Mucosa of stomach (tissue), 1 donor: ENCODE measurements around the gene MAN2B2.
A peak's percentile ranks its signal among the peaks of the same experiment; 100 is the strongest.

Experiments
- H3K27me3 ChIP-seq: one replicate; pipeline ENCODE4 v1.7.0; 2013; ENCODE audit warnings: mild to moderate bottlenecking, low read length; ENCODE audit not compliant: control insufficient read depth, insufficient read depth
- H3K36me3 ChIP-seq: one replicate; pipeline ENCODE4 v1.7.0; 2013; ENCODE audit warnings: low read length; ENCODE audit not compliant: control insufficient read depth, insufficient read depth
- H3K4me1 ChIP-seq: one replicate; pipeline ENCODE4 v1.7.0; 2013; ENCODE audit warnings: mild to moderate bottlenecking, low read length; ENCODE audit not compliant: control insufficient read depth, insufficient read depth
- H3K4me3 ChIP-seq: one replicate; pipeline ENCODE4 v1.7.0; 2013; ENCODE audit warnings: low read length
- H3K9ac ChIP-seq: one replicate; pipeline ENCODE4 v1.7.0; 2013; ENCODE audit warnings: mild to moderate bottlenecking, low read length, moderate library complexity
- H3K9me3 ChIP-seq: one replicate; pipeline ENCODE4 v1.7.0; 2013; ENCODE audit warnings: mild to moderate bottlenecking, low read length, moderate library complexity; ENCODE audit not compliant: control insufficient read depth
- donor health status: Pancreatic carcinoma.

Gene MAN2B2

GRCh38 chr4:6575503-6576240, 683 bp downstream of the MAN2B2 start:
- Histone ChIP-seq H3K36me3 (peaks cover 16% of the 10 kb centered on the region), H3K4me3 (peak overlapping the region; percentile 83), H3K9me3 (no peaks in the 10 kb centered on the region), H3K4me1 (peaks cover 26% of the 10 kb centered on the region), H3K27me3 (no peaks in the 10 kb centered on the region), H3K9ac (peak overlapping the region; percentile 87)

DNA sequence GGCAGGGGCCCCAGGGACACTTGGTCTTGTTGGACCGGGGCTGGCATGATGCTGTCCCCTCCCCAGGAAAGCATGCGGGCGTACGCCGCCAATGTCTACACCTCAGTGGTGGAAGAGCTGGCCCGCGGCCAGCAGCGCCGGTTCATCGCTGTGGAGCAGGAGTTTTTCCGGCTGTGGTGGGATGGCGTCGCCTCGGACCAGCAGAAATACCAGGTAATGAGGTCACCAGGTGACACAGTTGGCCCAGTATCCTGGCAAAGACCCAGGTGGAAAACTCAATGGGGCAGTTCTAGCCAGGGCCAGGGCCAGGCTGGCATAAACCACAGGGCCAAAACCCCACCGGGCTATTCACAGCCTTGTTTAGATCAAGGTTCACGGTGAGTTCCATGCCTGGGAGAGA, 1.5 kb downstream of the MAN2B2 start:
- no peak overlapping the region for H3K9ac ChIP-seq
- H3K9me3 ChIP-seq = no peaks in the 10 kb centered on the region
- no peaks in the 10 kb centered on the region for H3K27me3 ChIP-seq
- peaks cover 16% of the 10 kb centered on the region for H3K36me3 ChIP-seq
- no peak overlapping the region for H3K4me3 ChIP-seq
- H3K4me1 ChIP-seq = peaks cover 26% of the 10 kb centered on the region

GRCh38 chr4:6576932-6577331, 1.9 kb downstream of the MAN2B2 start:
- H3K36me3 ChIP-seq = peaks cover 16% of the 10 kb centered on the region
- no peaks in the 10 kb centered on the region for H3K9me3 ChIP-seq
- H3K4me3 ChIP-seq = no peak overlapping the region
- H3K27me3 ChIP-seq = no peaks in the 10 kb centered on the region
- peaks cover 26% of the 10 kb centered on the region for H3K4me1 ChIP-seq
- H3K9ac ChIP-seq = no peak overlapping the region

DNA sequence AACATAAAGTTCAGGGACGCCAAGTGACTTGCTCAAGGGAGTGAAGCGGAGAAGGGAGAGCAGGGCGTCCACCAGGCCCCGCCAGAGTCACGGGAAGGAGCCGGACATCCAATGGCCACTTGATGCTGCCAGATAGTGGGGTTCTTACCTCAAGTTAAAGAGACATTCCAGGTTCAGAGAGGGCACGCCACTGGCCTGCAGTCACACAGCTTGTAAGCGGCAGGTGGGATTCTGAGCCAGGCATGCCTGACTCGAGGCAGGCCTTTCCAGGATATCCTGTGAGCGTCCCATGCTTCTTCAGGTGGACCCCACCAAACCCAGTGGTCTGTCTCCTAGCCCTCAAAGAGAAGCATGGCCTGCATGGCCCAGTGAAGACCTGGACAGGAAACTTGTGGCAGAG, 2.4 kb downstream of the MAN2B2 start:
- H3K4me3 ChIP-seq = no peak overlapping the region
- H3K27me3 ChIP-seq = no peaks in the 10 kb centered on the region
- peaks cover 16% of the 10 kb centered on the region for H3K36me3 ChIP-seq
- no peaks in the 10 kb centered on the region for H3K9me3 ChIP-seq
- no peak overlapping the region for H3K9ac ChIP-seq
- H3K4me1 ChIP-seq = peaks cover 26% of the 10 kb centered on the region

- H3K36me3 ChIP-seq = peaks cover 20% of the 10 kb centered on the region
- no peaks in the 10 kb centered on the region for H3K27me3 ChIP-seq
- no peaks in the 10 kb centered on the region for H3K9me3 ChIP-seq
- peaks cover 26% of the 10 kb centered on the region for H3K4me1 ChIP-seq
- H3K4me3 ChIP-seq = no peak overlapping the region
- no peak overlapping the region for H3K9ac ChIP-seq
Measured at GRCh38 chr4:6578221-6578620, 3.2 kb downstream of the MAN2B2 start.

DNA sequence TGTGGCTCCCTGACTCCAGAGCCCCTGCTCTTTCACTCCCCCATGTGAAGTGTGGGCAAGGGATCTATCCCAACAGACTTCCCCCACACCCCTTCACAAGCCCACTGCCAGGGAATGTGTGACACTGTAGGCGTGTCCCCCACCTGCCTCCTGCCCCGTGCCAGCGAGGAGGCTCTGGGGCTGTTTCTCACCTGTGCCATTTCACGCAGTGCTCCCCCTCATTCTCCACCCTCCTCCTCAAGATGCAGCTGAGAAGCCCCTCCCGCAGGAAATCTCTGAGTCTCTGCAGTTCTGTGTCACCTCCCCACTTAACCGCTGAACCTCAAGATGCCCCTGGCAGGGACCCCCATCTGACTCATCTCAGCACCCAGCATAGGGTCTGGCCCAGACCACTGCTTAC, 5.4 kb downstream of the MAN2B2 start:
- H3K36me3 ChIP-seq = peaks cover 21% of the 10 kb centered on the region
- no peaks in the 10 kb centered on the region for H3K27me3 ChIP-seq
- peaks cover 17% of the 10 kb centered on the region for H3K4me1 ChIP-seq
- no peak overlapping the region for H3K4me3 ChIP-seq
- no peaks in the 10 kb centered on the region for H3K9me3 ChIP-seq
- H3K9ac ChIP-seq = no peak overlapping the region

GRCh38 chr4:6581566-6582121, 6.7 kb downstream of the MAN2B2 start:
- Histone ChIP-seq H3K27me3 (no peaks in the 10 kb centered on the region), H3K4me1 (peaks cover 4% of the 10 kb centered on the region), H3K9ac (no peak overlapping the region), H3K4me3 (no peak overlapping the region), H3K36me3 (peaks cover 21% of the 10 kb centered on the region), H3K9me3 (no peaks in the 10 kb centered on the region)

DNA sequence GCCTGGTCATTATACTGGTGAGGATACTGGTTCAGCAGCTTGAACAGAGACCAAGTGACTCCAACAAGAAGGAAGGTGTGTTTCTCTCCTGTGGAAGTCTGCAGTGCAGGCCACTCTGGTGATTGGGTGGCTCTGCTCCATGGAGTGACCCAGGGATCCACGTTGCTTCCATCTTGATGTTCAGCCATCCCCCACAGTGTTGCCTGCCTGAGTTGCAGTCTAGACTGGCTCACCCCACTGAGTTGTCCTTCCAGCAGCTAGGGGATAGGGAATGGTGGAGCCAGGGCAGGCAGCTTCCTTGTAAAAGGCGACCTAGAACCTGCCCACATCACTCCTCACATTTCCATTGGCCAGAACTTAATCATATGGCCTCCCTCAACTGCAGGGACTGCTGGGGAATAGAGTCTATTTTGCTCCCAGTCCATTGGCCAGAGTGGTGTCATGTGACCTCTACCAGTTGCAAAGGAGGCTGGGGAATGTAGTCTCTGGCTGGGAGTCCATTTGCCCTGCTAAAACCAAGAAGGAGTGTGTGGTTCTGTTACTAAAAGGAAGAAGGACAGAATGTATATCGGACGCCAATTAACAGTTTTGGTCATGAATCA, 8.0 kb downstream of the MAN2B2 start:
- no peak overlapping the region for H3K9ac ChIP-seq
- H3K4me3 ChIP-seq = no peak overlapping the region
- H3K9me3 ChIP-seq = no peaks in the 10 kb centered on the region
- peaks cover 21% of the 10 kb centered on the region for H3K36me3 ChIP-seq
- H3K4me1 ChIP-seq = no peaks in the 10 kb centered on the region
- no peaks in the 10 kb centered on the region for H3K27me3 ChIP-seq

- H3K4me1 ChIP-seq = no peaks in the 10 kb centered on the region
- no peak overlapping the region for H3K9ac ChIP-seq
- peaks cover 5% of the 10 kb centered on the region for H3K36me3 ChIP-seq
- no peaks in the 10 kb centered on the region for H3K27me3 ChIP-seq
- no peaks in the 10 kb centered on the region for H3K9me3 ChIP-seq
- no peak overlapping the region for H3K4me3 ChIP-seq
Measured at GRCh38 chr4:6584865-6585264, 9.9 kb downstream of the MAN2B2 start.

GRCh38 chr4:6586715-6587325, 11.8 kb downstream of the MAN2B2 start:
- Histone ChIP-seq H3K9me3 (no peaks in the 10 kb centered on the region), H3K4me3 (no peak overlapping the region), H3K36me3 (peaks cover 5% of the 10 kb centered on the region), H3K9ac (no peak overlapping the region), H3K4me1 (no peaks in the 10 kb centered on the region), H3K27me3 (no peaks in the 10 kb centered on the region)

DNA sequence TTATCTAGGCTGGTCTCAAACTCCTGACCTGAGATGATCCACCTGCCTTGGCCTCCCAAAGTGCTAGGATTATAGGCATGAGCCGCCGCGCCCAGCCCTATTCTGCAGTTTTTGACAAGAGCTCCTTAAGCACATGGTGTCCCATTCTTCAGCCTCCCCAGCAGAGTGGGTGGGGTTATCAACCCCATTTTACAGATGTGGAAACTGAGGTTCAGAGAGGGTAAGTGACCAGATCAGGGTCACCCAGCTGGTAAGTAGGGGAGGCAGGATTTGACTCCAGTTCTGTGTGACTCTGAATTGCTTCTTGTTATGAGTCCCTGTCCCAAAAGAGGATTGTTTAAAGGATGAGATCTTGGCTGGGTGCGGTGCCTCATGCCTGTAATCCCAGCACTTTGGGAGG, 14.5 kb downstream of the MAN2B2 start:
- H3K36me3 ChIP-seq = no peaks in the 10 kb centered on the region

DNA sequence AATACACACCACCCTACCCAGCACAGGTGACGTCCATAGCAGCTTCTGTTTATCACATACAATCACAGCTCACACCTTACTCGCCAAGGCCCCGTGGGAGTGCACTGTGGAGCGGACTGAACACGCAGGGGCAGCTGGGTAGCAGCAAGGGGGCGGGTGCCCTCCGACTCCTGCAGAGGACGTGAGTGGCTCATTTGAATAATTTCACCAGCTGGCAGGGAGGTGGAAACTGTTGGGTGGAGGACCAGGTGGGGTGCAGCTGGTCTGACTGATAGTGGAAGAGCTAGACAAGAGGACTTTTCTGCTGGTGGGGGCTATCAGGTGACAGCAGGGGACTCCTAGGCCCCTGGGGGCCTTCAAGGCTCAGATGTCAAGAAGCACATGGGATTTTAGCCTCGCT, 16.3 kb downstream of the MAN2B2 start:
- peaks cover 8% of the 10 kb centered on the region for H3K36me3 ChIP-seq
- no peaks in the 10 kb centered on the region for H3K27me3 ChIP-seq
- no peak overlapping the region for H3K4me3 ChIP-seq
- no peaks in the 10 kb centered on the region for H3K4me1 ChIP-seq
- H3K9ac ChIP-seq = no peak overlapping the region
- no peaks in the 10 kb centered on the region for H3K9me3 ChIP-seq

More for the DNA sequence above, 14.5 kb downstream of the MAN2B2 start:
- no peak overlapping the region for H3K4me3 ChIP-seq
- no peaks in the 10 kb centered on the region for H3K4me1 ChIP-seq
- no peak overlapping the region for H3K9ac ChIP-seq
- H3K27me3 ChIP-seq = no peaks in the 10 kb centered on the region
- H3K9me3 ChIP-seq = no peaks in the 10 kb centered on the region
